ENCODE measurements around the gene ADORA2A. TPM values are rescaled to one million over a fixed set of nuclear protein-coding genes. Genes with fewer than 3 reads are reported as not detected.

Gene ADORA2A
- total RNA-seq, 1 experiment from 2014 or later = 8.7 TPM

DNA sequence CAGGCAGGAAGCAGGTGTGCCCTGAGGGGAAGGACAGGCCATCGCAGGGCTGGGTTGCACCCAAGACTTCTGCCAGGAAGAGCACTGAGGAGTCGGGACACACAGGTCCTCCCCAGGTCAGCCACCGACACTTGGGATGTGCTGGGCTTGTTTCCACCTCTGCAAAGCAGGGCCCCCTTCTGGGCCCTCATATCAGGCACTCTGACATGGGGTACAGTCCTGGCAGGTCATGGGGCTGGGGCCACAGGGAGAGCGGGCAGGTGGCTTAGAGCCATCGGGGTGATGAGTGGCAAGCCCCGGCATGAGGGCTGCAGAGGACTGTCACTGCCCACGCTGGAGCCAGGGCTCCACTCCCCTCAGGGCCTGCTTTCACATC lies 7.9 kb upstream of the ADORA2A start:
- DNase-seq = no peak
- H3K9me3 ChIP-seq (replicated peaks) = no peaks in the 10 kb centered on the region
- no peaks in the 10 kb centered on the region for H3K27me3 ChIP-seq
- H3K4me3 ChIP-seq = no peak overlapping the region
- no peak overlapping the region for H3K27ac ChIP-seq
- H3K36me3 ChIP-seq = peaks cover 4% of the 10 kb centered on the region; the same call in 1 of the 2 replicates
- peaks cover 4% of the 10 kb centered on the region; the same call in 1 of the 2 replicates for H3K4me1 ChIP-seq

GRCh38 chr22:24420072-24420976 lies 7.1 kb upstream of the ADORA2A start:
- Histone ChIP-seq H3K36me3 (peaks cover under 1% of the 10 kb centered on the region; the same call in 1 of the 2 replicates), H3K27ac (no peak overlapping the region), H3K27me3 (no peaks in the 10 kb centered on the region), H3K9me3 (replicated peaks) (no peaks in the 10 kb centered on the region), H3K4me1 (peaks cover 4% of the 10 kb centered on the region; the same call in 1 of the 2 replicates), H3K4me3 (no peak overlapping the region)
- no peak for DNase-seq

- Histone ChIP-seq H3K27me3 (no peaks in the 10 kb centered on the region), H3K4me3 (no peak overlapping the region), H3K4me1 (peaks cover 4% of the 10 kb centered on the region; the same call in 1 of the 2 replicates), H3K9me3 (replicated peaks) (no peaks in the 10 kb centered on the region), H3K36me3 (no peaks in the 10 kb centered on the region), H3K27ac (no peak overlapping the region)
- DNase-seq = no peak
Observed at GRCh38 chr22:24420977-24421343, 6.4 kb upstream of the ADORA2A start.

DNA sequence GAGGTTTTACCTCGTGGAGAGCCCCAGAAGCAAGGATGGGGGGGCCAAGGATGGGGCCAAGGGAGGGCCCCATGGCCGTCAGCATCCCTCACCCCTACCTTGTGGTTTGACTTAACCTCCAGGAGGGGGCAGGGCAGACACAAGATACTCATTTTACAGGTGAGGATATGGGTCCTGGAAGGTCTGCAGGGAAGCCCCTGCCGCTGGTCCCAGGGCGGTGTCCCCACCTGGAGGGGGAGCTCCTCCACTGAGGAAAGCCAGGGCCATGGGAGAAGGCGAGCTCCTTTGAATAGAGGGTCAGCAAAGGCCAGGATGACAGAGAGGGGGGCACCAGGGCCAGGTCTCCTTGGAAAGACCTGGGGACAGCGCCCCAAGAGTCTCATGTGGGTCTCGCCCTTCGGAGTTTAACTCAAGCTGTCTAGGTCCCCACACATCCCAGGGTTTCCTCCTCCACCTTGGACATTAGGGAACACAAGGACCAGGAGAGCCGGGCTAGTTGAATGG lies 5.9 kb upstream of the ADORA2A start:
- Histone ChIP-seq H3K9me3 (replicated peaks) (no peaks in the 10 kb centered on the region), H3K4me1 (peaks cover 1% of the 10 kb centered on the region; the same call in 1 of the 2 replicates), H3K36me3 (no peaks in the 10 kb centered on the region), H3K27ac (no peak overlapping the region), H3K4me3 (no peak overlapping the region), H3K27me3 (no peaks in the 10 kb centered on the region)
- peak in 1 of 2 experiments; percentile 39 for DNase-seq

DNA sequence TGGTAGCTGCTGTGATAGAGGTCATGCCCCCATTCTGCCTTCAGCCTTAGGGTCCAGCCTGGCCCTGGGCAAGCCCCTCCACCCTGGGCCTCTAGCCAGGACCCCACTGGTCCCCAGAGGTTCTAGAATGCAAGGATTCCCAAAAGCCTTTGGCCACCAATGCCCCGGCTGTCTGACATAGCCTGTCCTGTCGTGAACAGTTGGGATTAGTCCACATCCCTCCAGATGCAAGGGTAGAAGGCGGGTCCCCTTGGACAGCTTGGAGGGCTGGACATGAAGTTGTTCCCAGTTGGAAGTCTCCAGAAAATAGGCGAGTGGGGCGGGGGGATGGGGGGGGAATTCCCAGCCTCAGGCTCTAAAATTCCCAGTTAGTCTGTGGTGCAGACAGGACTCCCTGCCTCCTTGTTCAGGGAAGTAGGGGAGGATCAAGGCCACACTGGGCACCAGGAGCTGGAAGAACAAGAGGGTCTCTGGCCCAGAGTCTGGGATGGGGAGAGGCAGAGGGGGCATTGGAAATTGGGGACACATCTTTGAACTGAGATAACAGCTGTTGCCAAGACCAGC lies 5.2 kb upstream of the ADORA2A start:
- Histone ChIP-seq H3K4me1 (0 out of 2 replicates have a peak, but pooled peaks cover under 1% of the 10 kb centered on the region), H3K9me3 (replicated peaks) (no peaks in the 10 kb centered on the region), H3K27ac (no peak overlapping the region), H3K36me3 (no peaks in the 10 kb centered on the region), H3K4me3 (no peak overlapping the region), H3K27me3 (no peaks in the 10 kb centered on the region)
- DNase-seq = no peak

GRCh38 chr22:24423519-24424000 lies 3.8 kb upstream of the ADORA2A start:
- Histone ChIP-seq H3K27me3 (no peaks in the 10 kb centered on the region), H3K9me3 (replicated peaks) (no peaks in the 10 kb centered on the region), H3K4me1 (0 out of 2 replicates have a peak, but pooled peaks cover 6% of the 10 kb centered on the region), H3K4me3 (no peak overlapping the region), H3K27ac (no peak overlapping the region), H3K36me3 (no peaks in the 10 kb centered on the region)
- DNase-seq = no peak

DNA sequence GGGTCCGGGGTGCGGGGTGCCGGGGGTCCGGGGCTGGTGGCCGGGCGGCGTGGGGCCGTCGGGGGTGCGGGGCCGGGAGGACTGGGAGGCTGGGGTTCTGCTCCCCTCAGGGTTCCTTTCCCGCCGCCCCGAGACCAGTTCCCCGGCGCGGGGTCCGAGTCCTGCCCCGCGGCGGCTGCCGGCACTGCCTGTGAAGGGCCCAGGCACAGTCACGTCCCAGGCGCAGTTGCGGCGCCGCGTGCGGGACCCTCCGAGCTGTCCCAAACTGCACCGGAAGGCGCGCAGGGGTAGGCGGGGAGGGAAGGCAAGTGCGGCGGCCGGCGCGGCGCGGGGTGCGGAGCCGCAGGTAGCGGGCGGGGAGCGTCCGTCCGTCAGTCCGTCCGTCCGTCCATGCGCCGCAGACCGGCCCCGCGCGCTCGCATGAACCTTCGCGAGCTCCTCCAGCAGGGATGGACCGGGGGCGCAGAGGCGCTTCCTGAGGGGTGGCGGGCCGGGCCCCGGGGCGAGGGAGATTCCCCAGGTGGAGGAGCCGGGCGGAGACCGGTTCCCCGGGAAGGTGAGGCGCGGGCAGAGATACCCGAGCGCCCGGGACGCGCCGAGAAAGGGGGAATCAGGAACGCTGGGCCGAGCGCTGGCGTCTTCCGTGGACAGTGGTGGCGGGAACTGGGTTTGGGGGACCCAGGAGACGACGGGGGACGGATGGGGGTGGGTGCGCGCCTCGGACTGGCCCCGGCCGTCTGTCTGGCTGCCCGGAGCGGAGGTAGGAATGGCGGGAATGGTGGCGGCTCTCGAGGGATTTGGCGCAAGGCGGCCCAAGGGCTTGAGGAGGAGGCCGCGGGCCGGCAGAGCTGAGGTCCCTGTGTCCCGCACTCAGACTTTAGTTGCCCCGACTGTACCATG lies 3.1 kb upstream of the ADORA2A start:
- H3K36me3 ChIP-seq = no peaks in the 10 kb centered on the region
- H3K4me3 ChIP-seq = no peak overlapping the region
- no peak for DNase-seq
- H3K9me3 ChIP-seq (replicated peaks) = no peaks in the 10 kb centered on the region
- H3K4me1 ChIP-seq = peaks cover 7% of the 10 kb centered on the region; the same call in 1 of the 2 replicates
- no peaks in the 10 kb centered on the region for H3K27me3 ChIP-seq
- no peak overlapping the region for H3K27ac ChIP-seq

DNA sequence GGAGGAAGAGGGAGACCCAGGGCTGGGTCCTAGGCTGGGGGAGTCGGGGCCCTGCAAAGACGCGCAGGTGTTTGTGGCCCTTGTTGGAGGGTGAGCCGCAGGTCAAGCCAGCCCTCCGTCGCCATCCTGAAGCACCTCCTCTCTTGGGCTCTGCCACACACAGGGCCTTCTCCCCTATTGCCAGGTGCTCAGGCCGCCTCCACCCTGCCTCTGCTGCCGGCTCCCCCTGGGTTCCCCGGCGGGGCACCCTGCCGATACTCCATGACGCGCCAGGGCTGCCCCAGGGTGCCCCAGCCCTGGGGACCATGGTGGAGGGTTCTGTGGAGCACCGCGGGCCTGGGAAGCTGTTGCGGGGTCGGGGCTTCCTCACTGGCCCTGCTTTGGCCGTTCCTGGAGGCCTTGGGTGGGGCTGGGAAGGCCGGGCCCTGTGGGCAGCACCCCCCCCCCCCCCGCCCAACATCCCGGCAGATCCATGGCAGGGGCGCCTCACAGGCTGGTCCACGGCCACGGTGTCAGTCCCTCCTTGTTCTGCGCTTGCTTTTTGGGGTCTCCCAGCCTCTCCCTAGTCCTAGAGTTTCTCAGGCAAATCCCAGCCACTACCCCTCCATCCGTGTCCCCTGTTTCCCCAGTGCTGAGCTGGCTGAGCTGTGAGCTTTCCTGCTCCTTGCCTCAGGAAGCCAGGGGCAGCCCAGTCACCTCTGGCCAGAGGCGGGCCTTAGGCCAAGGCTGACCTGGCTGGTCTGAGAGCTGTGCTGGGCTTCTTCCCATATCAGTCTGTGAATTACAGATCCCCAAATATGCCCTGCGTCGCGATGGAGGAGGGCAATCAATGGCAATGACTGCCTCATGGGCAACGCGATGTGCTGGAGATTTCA lies 2.3 kb upstream of the ADORA2A start:
- H3K27ac ChIP-seq = no peak overlapping the region
- no peak for DNase-seq
- no peaks in the 10 kb centered on the region for H3K9me3 ChIP-seq (replicated peaks)
- H3K36me3 ChIP-seq = no peaks in the 10 kb centered on the region
- H3K4me1 ChIP-seq = peaks cover 15% of the 10 kb centered on the region; the same call in 1 of the 2 replicates
- H3K27me3 ChIP-seq = no peaks in the 10 kb centered on the region
- H3K4me3 ChIP-seq = no peak overlapping the region

DNA sequence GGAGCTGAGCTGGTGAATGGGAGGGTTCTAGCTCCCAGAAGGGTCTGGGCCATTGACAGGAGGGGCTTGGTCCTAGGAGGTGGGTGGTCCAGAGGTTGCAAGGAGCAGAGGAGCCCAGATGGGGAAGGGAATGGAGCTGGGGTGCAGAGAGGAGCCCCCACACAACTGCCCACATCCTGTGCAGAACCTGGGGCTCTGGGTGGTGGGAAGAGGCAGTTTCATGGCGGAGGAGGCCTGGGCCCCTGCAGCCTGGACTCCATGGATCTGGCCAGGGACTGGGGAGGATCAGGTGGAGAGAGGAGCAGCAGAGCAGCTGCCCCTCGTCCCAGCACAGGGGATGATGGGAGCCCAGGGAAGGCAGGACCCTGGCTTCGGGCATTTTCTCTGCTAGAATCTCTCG lies 963 bp upstream of the ADORA2A start:
- Histone ChIP-seq H3K9me3 (replicated peaks) (no peaks in the 10 kb centered on the region), H3K4me1 (peaks cover 24% of the 10 kb centered on the region), H3K36me3 (no peaks in the 10 kb centered on the region), H3K27ac (no peak overlapping the region), H3K27me3 (no peaks in the 10 kb centered on the region), H3K4me3 (no peak overlapping the region)
- no peak for DNase-seq

- Histone ChIP-seq H3K27me3 (no peaks in the 10 kb centered on the region), H3K9me3 (replicated peaks) (no peaks in the 10 kb centered on the region), H3K36me3 (no peaks in the 10 kb centered on the region), H3K4me3 (no peak overlapping the region), H3K4me1 (peaks cover 29% of the 10 kb centered on the region), H3K27ac (no peak overlapping the region)
- DNase-seq = no peak
Observed at GRCh38 chr22:24426851-24427499, 424 bp upstream of the ADORA2A start.

DNA sequence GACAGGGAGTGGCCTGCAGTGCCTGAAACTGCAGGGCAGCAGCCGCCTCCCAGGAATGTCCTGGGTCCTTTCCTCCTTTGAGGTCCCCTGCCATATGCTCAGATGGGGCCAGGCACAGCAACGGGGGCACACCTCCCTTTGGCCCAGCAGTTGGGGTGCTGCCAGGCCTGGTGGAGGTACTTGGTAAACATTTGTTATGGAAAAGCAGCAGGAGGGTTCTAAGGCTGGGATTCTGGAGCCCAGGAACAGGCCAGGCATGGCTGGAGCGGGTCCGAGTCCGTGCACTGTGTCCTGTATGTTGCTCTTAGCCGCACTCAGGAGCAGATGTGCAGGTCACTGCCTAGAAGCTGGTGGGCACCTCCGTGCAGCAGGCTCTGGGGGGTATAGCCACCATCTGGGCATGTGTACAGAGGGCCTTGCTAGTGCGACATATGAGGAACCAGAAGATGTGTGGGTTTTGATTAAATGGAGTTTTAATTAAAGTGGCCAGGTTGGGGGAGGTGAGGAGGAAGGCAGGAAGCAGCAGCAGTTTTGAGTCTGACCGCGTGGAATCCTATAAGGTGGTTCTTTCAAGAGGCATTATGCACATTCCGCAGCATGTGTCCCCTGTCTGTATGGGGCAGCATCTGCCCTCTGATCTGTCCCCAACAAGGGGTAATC lies 1.5 kb downstream of the ADORA2A start:
- Histone ChIP-seq H3K27me3 (no peaks in the 10 kb centered on the region), H3K9me3 (replicated peaks) (no peaks in the 10 kb centered on the region), H3K4me1 (peaks cover 48% of the 10 kb centered on the region), H3K4me3 (no peak overlapping the region), H3K36me3 (no peaks in the 10 kb centered on the region), H3K27ac (no peak overlapping the region)
- no peak for DNase-seq

GRCh38 chr22:24429411-24430365 lies 2.3 kb downstream of the ADORA2A start:
- H3K4me1 ChIP-seq = peaks cover 56% of the 10 kb centered on the region

More at GRCh38 chr22:24429411-24430365, 2.3 kb downstream of the ADORA2A start:
- no peak overlapping the region for H3K4me3 ChIP-seq
- no peaks in the 10 kb centered on the region for H3K27me3 ChIP-seq
- no peaks in the 10 kb centered on the region for H3K9me3 ChIP-seq (replicated peaks)
- H3K36me3 ChIP-seq = no peaks in the 10 kb centered on the region
- H3K27ac ChIP-seq = no peak overlapping the region
- DNase-seq = peak; percentile 85 to 86

Measured in SJCRH30 (cell line).